Keratinocyte (primary cell): Measurements from ENCODE around the gene SH3RF1. TPM values are rescaled to one million over a fixed set of nuclear protein-coding genes. Genes with fewer than 3 reads are reported as not detected.

Experiments used
- DNase-seq: peaks from one replicate; pipeline ENCODE4 v3.0.0-alpha.2; 2011; ENCODE audit warnings: low read depth, missing footprints, low spot score
- FAIRE-seq: peaks from 2 replicates; lab custom pipeline; 2011; peaks lifted over from hg19 to GRCh38; lab: Jason Lieb, UNC
- H2AFZ ChIP-seq: 2 replicates; pipeline ENCODE4 v1.6.0; 2012; ENCODE audit warnings: low read length, control low read depth, inconsistent platforms; ENCODE audit not compliant: control insufficient read depth
- H3K27ac ChIP-seq: 2 replicates; pipeline ENCODE4 v1.5.1; 2011; ENCODE audit warnings: low read length; ENCODE audit not compliant: control insufficient read depth, insufficient read depth
- H3K27me3 ChIP-seq: 3 replicates; pipeline ENCODE4 v1.6.0; 2011; ENCODE audit warnings: low read length; ENCODE audit not compliant: control insufficient read depth, insufficient read depth; ENCODE audit errors: extremely low read depth
- H3K36me3 ChIP-seq, 2 experiments: 2 replicates in 1 of 2; 3 replicates in 1 of 2; pipeline ENCODE4 v1.5.1; 2011; ENCODE audit warnings: low read length in 2 of 2, mild to moderate bottlenecking in 1 of 2; ENCODE audit not compliant: control insufficient read depth in 2 of 2, insufficient read depth in 2 of 2; ENCODE audit errors: extremely low read depth in 1 of 2
- H3K4me1 ChIP-seq: 3 replicates; pipeline ENCODE4 v1.5.1; 2011; ENCODE audit warnings: low read length; ENCODE audit not compliant: control insufficient read depth, insufficient read depth; ENCODE audit errors: extremely low read depth
- H3K4me2 ChIP-seq: 3 replicates; pipeline ENCODE4 v1.6.0; 2011; ENCODE audit warnings: low read depth, low read length; ENCODE audit not compliant: control insufficient read depth, insufficient read depth; ENCODE audit errors: extremely low read depth
- H3K4me3 ChIP-seq, 3 experiments: fragments of 200-600 bp in 1 of 3; sonication (generic) in 1 of 3; 2 replicates in 2 of 3; 3 replicates in 1 of 3; pipeline ENCODE4 v1.5.1; 2011 to 2016; ENCODE audit warnings: low read length in 3 of 3, mild to moderate bottlenecking in 3 of 3, control low read depth in 2 of 3, inconsistent platforms in 1 of 3, low read depth in 1 of 3, mixed read lengths in 1 of 3, mixed run types in 1 of 3, moderate library complexity in 1 of 3; ENCODE audit not compliant: control insufficient read depth in 2 of 3, insufficient read depth in 2 of 3; ENCODE audit errors: extremely low read depth in 1 of 3
- H3K79me2 ChIP-seq: 2 replicates; pipeline ENCODE4 v1.6.0; 2012; ENCODE audit warnings: low read length; ENCODE audit not compliant: control insufficient read depth, insufficient read depth
- H3K9ac ChIP-seq: 3 replicates; pipeline ENCODE4 v1.6.0; 2011; ENCODE audit warnings: low read length; ENCODE audit not compliant: control insufficient read depth, insufficient read depth; ENCODE audit errors: extremely low read depth
- H3K9me1 ChIP-seq: 3 replicates; pipeline ENCODE4 v1.6.0; 2011; ENCODE audit warnings: low read length; ENCODE audit not compliant: control insufficient read depth, insufficient read depth; ENCODE audit errors: extremely low read depth
- H3K9me3 ChIP-seq: 2 replicates; pipeline ENCODE4 v1.5.1; 2012; ENCODE audit warnings: low read depth, low read length; ENCODE audit not compliant: control insufficient read depth
- H4K20me1 ChIP-seq: 3 replicates; pipeline ENCODE4 v1.6.0; 2011; ENCODE audit warnings: low read length; ENCODE audit not compliant: control insufficient read depth, insufficient read depth; ENCODE audit errors: extremely low read depth
- CTCF ChIP-seq, 3 experiments: IDR thresholded peaks in 1 of 3; conservative IDR thresholded peaks in 1 of 3; optimal IDR thresholded peaks in 1 of 3; 2 replicates in 2 of 3; 3 replicates in 1 of 3; pipeline versions ENCODE3 to v1.5.1; 2011; ENCODE audit warnings: low read length in 3 of 3, mild to moderate bottlenecking in 3 of 3, moderate library complexity in 2 of 3, control low read depth in 1 of 3, inconsistent platforms in 1 of 3; ENCODE audit not compliant: insufficient read depth in 2 of 3; ENCODE audit errors: extremely low read depth in 1 of 3
- EZH2 ChIP-seq: IDR thresholded peaks from one replicate; pipeline ENCODE4 v1.6.1; 2012; ENCODE audit warnings: inconsistent platforms, mild to moderate bottlenecking, low read length, moderate library complexity
- dilution Hi-C: fragments of 300-500 bp; cut with MboI; formaldehyde crosslinking; loops from one replicate; pipeline ENCODE4 v1.7.0; 2020; ENCODE audit warnings: low sequenced_read_pairs; ENCODE audit not compliant: extremely low pct_ligation_motif_present
- polyA plus RNA-seq, 5 experiments: library from polyadenylated mRNA; depleted of rRNA in 3 of 5; stranded (reverse) in 3 of 5; stranded (forward) in 1 of 5; unstranded in 1 of 5; fragments of >200 nt; gene quantifications; 1 replicate in 1 of 5; 2 replicates in 3 of 5; 3 replicates in 1 of 5; pipeline versions ENCODE4 v1.2.1 to v1.2.3, GENCODE V29; 2011 to 2012; ENCODE audit warnings: missing spikeins in 2 of 5, low read depth in 1 of 5, low replicate concordance in 1 of 5

The SH3RF1 gene
- polyA plus RNA-seq, 1 donor (not counting 4 experiments of a cell fraction or from before 2014, with no cell fraction given) = 9.5 TPM

- Histone ChIP-seq H3K9ac (no peak overlapping the region), H3K79me2 (peaks cover 54% of the 10 kb centered on the region), H3K4me1 (peaks cover 22% of the 10 kb centered on the region), H3K4me3 (no peak overlapping the region), H4K20me1 (no peaks in the 10 kb centered on the region), H3K27ac (no peak overlapping the region), H3K4me2 (no peak overlapping the region), H3K9me1 (no peaks in the 10 kb centered on the region), H3K9me3 (no peaks in the 10 kb centered on the region), H3K36me3 (no peaks in the 10 kb centered on the region), H2AFZ (no peak overlapping the region), H3K27me3 (no peaks in the 10 kb centered on the region)
- TF ChIP-seq CTCF (optimal IDR thresholded peaks at IDR 0.05 in 1 of 3, IDR thresholded peaks at IDR 0.05 in 1 of 3, conservative IDR thresholded peaks at IDR 0.05 in 1 of 3; ENCODE audit: extremely low read depth in 1 of 3, insufficient read depth in 2 of 3, low read length in 3 of 3) (no peak), EZH2 (no peak)
- dilution Hi-C loops = no loop called here
- FAIRE-seq (no peak), DNase-seq (no peak)
These were observed 81.4 kb downstream of the SH3RF1 start for GRCh38 chr4:169189372-169189771.

GRCh38 chr4:169188204-169188603, 82.6 kb downstream of the SH3RF1 start:
- Histone ChIP-seq H3K36me3 (no peaks in the 10 kb centered on the region), H3K4me1 (peaks cover 26% of the 10 kb centered on the region), H3K9me3 (no peaks in the 10 kb centered on the region), H3K79me2 (peaks cover 59% of the 10 kb centered on the region), H3K4me3 (no peak overlapping the region), H2AFZ (no peak overlapping the region), H3K4me2 (no peak overlapping the region), H3K27ac (no peak overlapping the region), H3K9me1 (no peaks in the 10 kb centered on the region), H3K27me3 (no peaks in the 10 kb centered on the region), H3K9ac (no peak overlapping the region), H4K20me1 (no peaks in the 10 kb centered on the region)
- dilution Hi-C loops = no loop called here
- no peak for TF ChIP-seq EZH2
- no peak for TF ChIP-seq CTCF (optimal IDR thresholded peaks at IDR 0.05 in 1 of 3, IDR thresholded peaks at IDR 0.05 in 1 of 3, conservative IDR thresholded peaks at IDR 0.05 in 1 of 3; ENCODE audit: extremely low read depth in 1 of 3, insufficient read depth in 2 of 3, low read length in 3 of 3)
- FAIRE-seq = no peak
- no peak for DNase-seq
